Chondrocyte (in vitro differentiated cells): Measurements from ENCODE around the gene RAD9B. TPM values are rescaled to one million over a fixed set of nuclear protein-coding genes. Genes with fewer than 3 reads are reported as not detected.
"Not testable (repeated sequence)": the region's sequence is repeated elsewhere in the genome, so short reads cannot be mapped to it uniquely, and the experiment has no call there.

Experiments used
- DNase-seq: peaks from one replicate; pipeline ENCODE4 v3.0.0; 2021; ENCODE audit warnings: mixed read lengths, low spot score
- H3K27ac Mint-ChIP-seq: one replicate; pipeline ENCODE4 v1.8.0; 2021; ENCODE audit warnings: mild to moderate bottlenecking, moderate library complexity, mixed read lengths; ENCODE audit not compliant: unreplicated experiment
- H3K27me3 Mint-ChIP-seq: 2 replicates; pipeline ENCODE4 v1.8.0; 2021; ENCODE audit warnings: low read depth, mixed read lengths
- H3K36me3 Mint-ChIP-seq: 2 replicates; pipeline ENCODE4 v1.8.0; 2021; ENCODE audit warnings: low read depth, mixed read lengths
- H3K4me1 Mint-ChIP-seq: 2 replicates; pipeline ENCODE4 v1.8.0; 2021; ENCODE audit warnings: low read depth, mild to moderate bottlenecking, mixed read lengths
- H3K4me3 Mint-ChIP-seq: one replicate; pipeline ENCODE4 v1.8.0; 2021; ENCODE audit warnings: mild to moderate bottlenecking, moderate library complexity, mixed read lengths; ENCODE audit not compliant: unreplicated experiment
- H3K9me3 Mint-ChIP-seq: 2 replicates; pipeline ENCODE4 v1.8.0; 2021; ENCODE audit warnings: low read depth, mixed read lengths
- CTCF ChIP-seq: fragments of 200-600 bp; sonication (generic); IDR thresholded peaks from 2 replicates; pipeline ENCODE4 v1.5.0; 2021; ENCODE audit warnings: antibody characterized with exemption, mild to moderate bottlenecking, moderate library complexity
- total RNA-seq: library from RNA; stranded (reverse); gene quantifications from 3 replicates; pipeline ENCODE4 v1.2.1, GENCODE V29; 2021

Gene RAD9B
- total RNA-seq, 1 donor from 2014 or later: 0.27 TPM

- no peaks in the 10 kb centered on the region for H3K9me3 Mint-ChIP-seq
- H3K27me3 Mint-ChIP-seq: no peaks in the 10 kb centered on the region
- TF ChIP-seq CTCF: no peak
- peaks cover 8% of the 10 kb centered on the region for H3K36me3 Mint-ChIP-seq
- H3K4me3 Mint-ChIP-seq: peak overlapping the region; percentile 14
- peaks cover 48% of the 10 kb centered on the region for H3K4me1 Mint-ChIP-seq
- DNase-seq: no peak
- peak overlapping the region; percentile 90 for H3K27ac Mint-ChIP-seq
Measured at GRCh38 chr12:110537605-110538409, 35.7 kb downstream of the RAD9B start.

GRCh38 chr12:110538869-110539622 is 36.9 kb downstream of the RAD9B start:
- H3K4me1 Mint-ChIP-seq: peaks cover 57% of the 10 kb centered on the region

GRCh38 chr12:110540048-110540447 is 37.9 kb downstream of the RAD9B start:
- H3K27me3 Mint-ChIP-seq: no peaks in the 10 kb centered on the region
- peak overlapping the region; percentile 75 for H3K27ac Mint-ChIP-seq
- H3K9me3 Mint-ChIP-seq: no peaks in the 10 kb centered on the region
- DNase-seq: no peak
- H3K4me1 Mint-ChIP-seq: peaks cover 60% of the 10 kb centered on the region
- no peak overlapping the region for H3K4me3 Mint-ChIP-seq
- no peak for TF ChIP-seq CTCF
- peaks cover 6% of the 10 kb centered on the region for H3K36me3 Mint-ChIP-seq

More at GRCh38 chr12:110538869-110539622, 36.9 kb downstream of the RAD9B start:
- H3K27me3 Mint-ChIP-seq: no peaks in the 10 kb centered on the region
- no peak overlapping the region for H3K4me3 Mint-ChIP-seq
- peaks cover 8% of the 10 kb centered on the region for H3K36me3 Mint-ChIP-seq
- no peak for DNase-seq
- no peaks in the 10 kb centered on the region for H3K9me3 Mint-ChIP-seq
- H3K27ac Mint-ChIP-seq: peak overlapping the region; percentile 1
- no peak for TF ChIP-seq CTCF

- H3K36me3 Mint-ChIP-seq: peaks cover under 1% of the 10 kb centered on the region
- H3K4me3 Mint-ChIP-seq: peak overlapping the region; percentile 35
- no peak for TF ChIP-seq CTCF
- H3K27me3 Mint-ChIP-seq: no peaks in the 10 kb centered on the region
- no peaks in the 10 kb centered on the region for H3K9me3 Mint-ChIP-seq
- no peak for DNase-seq
- peaks cover 61% of the 10 kb centered on the region for H3K4me1 Mint-ChIP-seq
- H3K27ac Mint-ChIP-seq: peak overlapping the region; percentile 92
Measured at GRCh38 chr12:110543252-110543959, 41.3 kb downstream of the RAD9B start.

GRCh38 chr12:110543965-110544364 is 41.8 kb downstream of the RAD9B start:
- Mint-ChIP-seq H3K4me1 (peaks cover 62% of the 10 kb centered on the region), H3K36me3 (peaks cover 2% of the 10 kb centered on the region), H3K4me3 (no peak overlapping the region), H3K27me3 (no peaks in the 10 kb centered on the region), H3K9me3 (no peaks in the 10 kb centered on the region), H3K27ac (peak overlapping the region; percentile 92)
- TF ChIP-seq CTCF: no peak
- DNase-seq: no peak

- not testable (repeated sequence) for H3K4me3 Mint-ChIP-seq, H3K36me3 Mint-ChIP-seq, H3K9me3 Mint-ChIP-seq, DNase-seq, H3K27me3 Mint-ChIP-seq
- peaks cover 58% of the 10 kb centered on the region for H3K4me1 Mint-ChIP-seq
- H3K27ac Mint-ChIP-seq: peak overlapping the region; percentile 74
Measured at GRCh38 chr12:110545259-110545658, 43.1 kb downstream of the RAD9B start.
